Endothelial cell of umbilical vein (primary cell): ENCODE results near the gene MED13. TPM values are rescaled to one million over a fixed set of nuclear protein-coding genes. Genes with fewer than 3 reads are reported as not detected.

ENCODE experiments used
- BruUV-seq: library from RNA; stranded (reverse); fragments of 400-500 nt; replicated peaks from 2 replicates; lab custom pipeline; 2021; lab: Mats Ljungman, UMichigan
- CTCF ChIA-PET: fragments of 300-600, 350-600 bp; sonication (Branson Sonifier 250); formaldehyde crosslinking; loops from one replicate; lab custom pipeline; 2021; ENCODE audit warnings: antibody characterized with exemption, inconsistent platforms; lab: Charles Lee
- POLR2A ChIA-PET: fragments of 300-600, 350-600 bp; sonication (Branson Sonifier 250); formaldehyde crosslinking; loops from one replicate; lab custom pipeline; 2021; ENCODE audit warnings: antibody characterized with exemption, inconsistent platforms; lab: Charles Lee
- DNase-seq: peaks from one replicate; pipeline ENCODE4 v3.0.0-alpha.2; 2011; ENCODE audit warnings: low read depth, low spot score
- FAIRE-seq: peaks from 2 replicates; lab custom pipeline; 2011; peaks lifted over from hg19 to GRCh38; lab: Jason Lieb, UNC
- H2AFZ ChIP-seq: 2 replicates; pipeline ENCODE4 v1.6.0; 2012; ENCODE audit warnings: low read depth, low read length, control low read depth, inconsistent platforms
- H3K27ac ChIP-seq: 2 replicates; pipeline ENCODE4 v1.5.1; 2011; ENCODE audit warnings: low read depth, mild to moderate bottlenecking, control low read depth, low read length, moderate library complexity; ENCODE audit not compliant: insufficient read depth
- H3K27me3 ChIP-seq, 2 experiments: 2 replicates each; pipeline versions ENCODE4 v1.6.0 to v1.6.1; 2011; ENCODE audit warnings: low read length in 2 of 2, mixed read lengths in 1 of 2; ENCODE audit not compliant: control insufficient read depth in 2 of 2, insufficient read depth in 2 of 2
- H3K36me3 ChIP-seq, 2 experiments: 2 replicates in 1 of 2; 3 replicates in 1 of 2; pipeline ENCODE4 v1.5.1; 2011; ENCODE audit warnings: low read length in 2 of 2, mild to moderate bottlenecking in 1 of 2, moderate library complexity in 1 of 2; ENCODE audit not compliant: control insufficient read depth in 2 of 2, insufficient read depth in 2 of 2; ENCODE audit errors: extremely low read depth in 1 of 2
- H3K4me1 ChIP-seq: 3 replicates; pipeline ENCODE4 v1.5.1; 2011; ENCODE audit warnings: mild to moderate bottlenecking, low read length; ENCODE audit not compliant: control insufficient read depth, insufficient read depth; ENCODE audit errors: extremely low read depth
- H3K4me2 ChIP-seq: 2 replicates; pipeline ENCODE4 v1.6.1; 2011; ENCODE audit warnings: low read length, control low read depth, mixed read lengths; ENCODE audit not compliant: insufficient read depth
- H3K4me3 ChIP-seq, 3 experiments: fragments of 200-600 bp in 1 of 3; sonication (generic), shearing (Covaris generic) in 1 of 3; replicated peaks in 1 of 3; 2 replicates each; pipeline ENCODE4 v1.5.1; 2011 to 2016; ENCODE audit warnings: control low read depth in 3 of 3, low read length in 3 of 3, mild to moderate bottlenecking in 2 of 3, inconsistent platforms in 1 of 3, low read depth in 1 of 3, moderate library complexity in 1 of 3; ENCODE audit not compliant: insufficient read depth in 1 of 3
- H3K79me2 ChIP-seq: 2 replicates; pipeline ENCODE4 v1.6.0; 2012; ENCODE audit warnings: low read length, inconsistent platforms; ENCODE audit not compliant: control insufficient read depth, insufficient read depth
- H3K9ac ChIP-seq: replicated peaks from 2 replicates; pipeline ENCODE3; 2011; ENCODE audit warnings: low read length, control low read depth; ENCODE audit not compliant: insufficient read depth; ENCODE audit errors: extremely low read depth
- H3K9me1 ChIP-seq: replicated peaks from 3 replicates; pipeline ENCODE4 v1.6.0; 2011; ENCODE audit warnings: mild to moderate bottlenecking, low read length; ENCODE audit not compliant: control insufficient read depth, insufficient read depth; ENCODE audit errors: extremely low read depth
- H3K9me3 ChIP-seq: replicated peaks from 2 replicates; pipeline ENCODE4 v1.5.1; 2012; ENCODE audit warnings: low read length, inconsistent platforms; ENCODE audit not compliant: control insufficient read depth, insufficient read depth
- H4K20me1 ChIP-seq: replicated peaks from 2 replicates; pipeline ENCODE3; 2011; ENCODE audit warnings: mild to moderate bottlenecking, low read length; ENCODE audit not compliant: control insufficient read depth, insufficient read depth; ENCODE audit errors: extremely low read depth
- CTCF ChIP-seq, 2 donors: IDR thresholded peaks; 1 replicate in 1 of 2; 2 replicates in 1 of 2; pipeline ENCODE4 v1.5.1; 2011; ENCODE audit warnings: low read length in 2 of 2, mild to moderate bottlenecking in 2 of 2, moderate library complexity in 2 of 2, control low read depth in 1 of 2, inconsistent platforms in 1 of 2, low read depth in 1 of 2; ENCODE audit not compliant: insufficient read depth in 1 of 2; ENCODE audit errors: extremely low read depth in 1 of 2
- EZH2 ChIP-seq: IDR thresholded peaks from 2 replicates; pipeline ENCODE4 v1.6.1; 2012; ENCODE audit warnings: borderline replicate concordance, low read depth, mild to moderate bottlenecking, moderate library complexity, low read length, inconsistent platforms; ENCODE audit not compliant: severe bottlenecking
- FOS ChIP-seq: IDR thresholded peaks from 2 replicates; pipeline ENCODE4 v1.6.1; 2011; ENCODE audit warnings: mild to moderate bottlenecking, low read length, moderate library complexity, borderline replicate concordance; ENCODE audit not compliant: insufficient read depth
- GATA2 ChIP-seq: IDR thresholded peaks from 2 replicates; pipeline ENCODE4 v1.7.0; 2011; ENCODE audit warnings: low read depth, mild to moderate bottlenecking, moderate library complexity, mixed read lengths, low read length; ENCODE audit not compliant: insufficient read length, insufficient read depth
- JUN ChIP-seq: IDR thresholded peaks from 2 replicates; pipeline ENCODE4 v1.6.1; 2011; ENCODE audit warnings: borderline replicate concordance, low read depth; ENCODE audit not compliant: insufficient read length, insufficient read depth
- MYC ChIP-seq: IDR thresholded peaks from one replicate; pipeline ENCODE4 v1.6.1; 2011; ENCODE audit warnings: mild to moderate bottlenecking, low read depth, low read length
- POLR2A ChIP-seq: IDR thresholded peaks from 2 replicates; pipeline ENCODE4 v1.6.1; 2012; ENCODE audit warnings: low read depth, mild to moderate bottlenecking, control low read depth, low read length
- POLR2AphosphoS5 ChIP-seq: IDR thresholded peaks from 2 replicates; pipeline ENCODE4 v1.6.1; 2012; ENCODE audit warnings: low read depth, mild to moderate bottlenecking, control low read depth, low read length, moderate library complexity; ENCODE audit not compliant: insufficient read depth
- dilution Hi-C: fragments of 300-500 bp; cut with MboI; formaldehyde crosslinking; loops from one replicate; pipeline ENCODE4 v1.15.0; 2019; ENCODE audit warnings: low sequenced_read_pairs; ENCODE audit not compliant: extremely low pct_ligation_motif_present
- intact Hi-C: fragments of 100-400 bp; cut with micrococcal nuclease; formaldehyde crosslinking; loops from one replicate; pipeline ENCODE4 v1.10.0; 2022
- polyA plus RNA-seq, 4 experiments: library from polyadenylated mRNA; depleted of rRNA in 3 of 4; stranded (reverse) in 3 of 4; unstranded in 1 of 4; fragments of >200 nt; gene quantifications; 2 replicates each; pipeline versions ENCODE4 v1.2.1 to v1.2.3, GENCODE V29; 2011 to 2012; ENCODE audit warnings: missing spikeins in 1 of 4
- total RNA-seq: library from RNA; stranded (reverse); gene quantifications from 2 replicates; pipeline ENCODE4 v1.2.3, GENCODE V29; 2021
- TF ChIP-seq, protein P1 (sequence below): IDR thresholded peaks from 2 replicates; pipeline ENCODE4 v1.6.1; 2011; ENCODE audit not compliant: insufficient read depth, insufficient read length

Gene MED13
- total and polyA plus RNA-seq, 2 donors (not counting 3 experiments of a cell fraction or from before 2014, with no cell fraction given), result 11.6 to 49.6 TPM

GRCh38 chr17:62083651-62084050, 18.6 kb upstream of the MED13 start:
- no peak for TF ChIP-seq MYC
- no peak for TF ChIP-seq GATA2
- TF ChIP-seq FOS, result no peak
- TF ChIP-seq JUN, result no peak
- TF ChIP-seq POLR2A, result no peak
- no peak for TF ChIP-seq POLR2AphosphoS5
- no peak for TF ChIP-seq EZH2
- TF ChIP-seq CTCF (IDR thresholded peaks at IDR 0.05; ENCODE audit: extremely low read depth in 1 of 2, insufficient read depth in 1 of 2, low read depth in 1 of 2, low read length in 2 of 2), result no peak
- TF ChIP-seq, protein P1, sequence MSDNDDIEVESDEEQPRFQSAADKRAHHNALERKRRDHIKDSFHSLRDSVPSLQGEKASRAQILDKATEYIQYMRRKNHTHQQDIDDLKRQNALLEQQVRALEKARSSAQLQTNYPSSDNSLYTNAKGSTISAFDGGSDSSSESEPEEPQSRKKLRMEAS, result no peak
- Histone ChIP-seq H2AFZ (no peak overlapping the region), H3K9ac (no peak overlapping the region), H3K9me3 (no peaks in the 10 kb centered on the region), H4K20me1 (no peaks in the 10 kb centered on the region), H3K27ac (no peak overlapping the region), H3K27me3 (no peaks in the 10 kb centered on the region), H3K79me2 (no peaks in the 10 kb centered on the region), H3K4me1 (no peaks in the 10 kb centered on the region), H3K4me2 (no peak overlapping the region), H3K9me1 (no peaks in the 10 kb centered on the region), H3K36me3 (no peaks in the 10 kb centered on the region), H3K4me3 (no peak overlapping the region)
- CTCF ChIA-PET, result no interaction called here
- BruUV-seq, result no TSS peak
- FAIRE-seq (no peak), DNase-seq (no peak)
- dilution Hi-C loops (no loop called here), intact Hi-C loops (no loop called here)
- POLR2A ChIA-PET, result no interaction called here
